Thyroid gland (tissue), 4 donors: Measurements from ENCODE around the gene TTBK2. TPM values are rescaled to one million over a fixed set of nuclear protein-coding genes. Genes with fewer than 3 reads are reported as not detected.

Experiments
- DNase-seq, 2 donors: peaks; one replicate each; pipeline ENCODE4 v3.0.0-alpha.2; 2019
- H3K27ac ChIP-seq, 3 donors: fragments of 200-600 bp; sonication (generic); 1 replicate in 2 of 3; 2 replicates in 1 of 3; pipeline ENCODE4 v1.5.1; 2016 to 2019; ENCODE audit warnings: mild to moderate bottlenecking in 1 of 3, moderate library complexity in 1 of 3
- H3K27me3 ChIP-seq: fragments of 200-600 bp; sonication (generic); one replicate; pipeline ENCODE4 v1.5.1; 2019
- H3K36me3 ChIP-seq, 2 donors: fragments of 200-600 bp; sonication (generic); one replicate each; pipeline ENCODE4 v1.5.1; 2016 to 2019
- H3K4me1 ChIP-seq, 2 donors: fragments of 200-600 bp; sonication (generic); one replicate each; pipeline ENCODE4 v1.5.1; 2017 to 2019
- H3K4me3 ChIP-seq, 3 donors: fragments of 200-600 bp; sonication (generic); replicated peaks in 1 of 3; 1 replicate in 2 of 3; 2 replicates in 1 of 3; pipeline ENCODE4 v1.5.1; 2016; ENCODE audit warnings: mild to moderate bottlenecking in 1 of 3
- H3K9me3 ChIP-seq: fragments of 200-600 bp; sonication (generic); one replicate; pipeline ENCODE4 v1.5.1; 2017
- POLR2A ChIP-seq, 2 donors: fragments of 450-650 bp; IDR thresholded peaks; one replicate each; pipeline ENCODE4 v1.6.1; 2017; ENCODE audit warnings: antibody characterized with exemption in 2 of 2, mild to moderate bottlenecking in 2 of 2, moderate library complexity in 1 of 2
- WGBS, 2 donors: methylation state at CpG; one replicate each; pipeline ENCODE4 v1.1.5; 2017; 5-methylcytosine and 5-hydroxymethylcytosine counted together
- intact Hi-C: fragments of 100-400 bp; cut with DNase I; formaldehyde crosslinking; loops from one replicate; pipeline ENCODE4 v1.15.1; 2023
- total RNA-seq, 4 donors: library from RNA; depleted of rRNA; stranded (reverse); fragments of >200 nt; gene quantifications; one replicate each; pipeline ENCODE4 v1.2.3, GENCODE V29; 2016
- TF ChIP-seq, protein P1 (sequence below), 6 experiments: fragments of 200-600 bp in 3 of 6; fragments of 450-650 bp in 3 of 6; sonication (generic) in 3 of 6; IDR thresholded peaks; one replicate each; pipeline ENCODE4 v1.5.1; 2016 to 2019; ENCODE audit warnings: antibody characterized with exemption in 6 of 6, mild to moderate bottlenecking in 2 of 6, inconsistent platforms in 1 of 6, moderate library complexity in 1 of 6

Gene TTBK2
- total RNA-seq, 4 donors from 2014 or later, result 15.7 to 26.9 (median 20.0) TPM

DNA sequence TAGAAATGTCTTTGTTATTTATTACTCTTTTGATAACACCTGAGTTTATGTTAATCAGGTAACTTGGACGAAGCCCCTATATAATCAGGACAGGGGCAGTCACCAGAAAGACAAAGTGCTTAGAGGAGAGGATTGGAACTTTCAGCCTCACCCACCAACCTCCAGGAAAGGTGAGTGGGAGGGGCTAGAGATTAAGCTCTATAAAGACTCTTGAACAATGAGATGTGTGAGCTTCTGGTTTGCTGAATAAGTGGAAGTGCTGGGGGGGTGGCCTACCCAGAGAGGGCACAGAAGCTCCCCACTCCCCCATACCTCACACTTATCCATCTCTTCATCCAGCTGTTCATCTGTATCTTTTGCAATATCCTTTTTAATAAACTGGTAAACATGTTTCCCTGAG is 73.9 kb downstream of the TTBK2 start:
- no peak overlapping the region for H3K27ac ChIP-seq
- intact Hi-C loops, result no loop called here
- no peaks in the 10 kb centered on the region for H3K36me3 ChIP-seq
- no peaks in the 10 kb centered on the region for H3K4me1 ChIP-seq
- 91 to 93% methylated on average over 1 of the region's 1 CpG for WGBS, 2 donors
- no peaks in the 10 kb centered on the region for H3K27me3 ChIP-seq
- no peaks in the 10 kb centered on the region for H3K9me3 ChIP-seq
- no peak overlapping the region for H3K4me3 ChIP-seq
- TF ChIP-seq POLR2A (IDR thresholded peaks at IDR 0.05), result no peak
- TF ChIP-seq, protein P1, sequence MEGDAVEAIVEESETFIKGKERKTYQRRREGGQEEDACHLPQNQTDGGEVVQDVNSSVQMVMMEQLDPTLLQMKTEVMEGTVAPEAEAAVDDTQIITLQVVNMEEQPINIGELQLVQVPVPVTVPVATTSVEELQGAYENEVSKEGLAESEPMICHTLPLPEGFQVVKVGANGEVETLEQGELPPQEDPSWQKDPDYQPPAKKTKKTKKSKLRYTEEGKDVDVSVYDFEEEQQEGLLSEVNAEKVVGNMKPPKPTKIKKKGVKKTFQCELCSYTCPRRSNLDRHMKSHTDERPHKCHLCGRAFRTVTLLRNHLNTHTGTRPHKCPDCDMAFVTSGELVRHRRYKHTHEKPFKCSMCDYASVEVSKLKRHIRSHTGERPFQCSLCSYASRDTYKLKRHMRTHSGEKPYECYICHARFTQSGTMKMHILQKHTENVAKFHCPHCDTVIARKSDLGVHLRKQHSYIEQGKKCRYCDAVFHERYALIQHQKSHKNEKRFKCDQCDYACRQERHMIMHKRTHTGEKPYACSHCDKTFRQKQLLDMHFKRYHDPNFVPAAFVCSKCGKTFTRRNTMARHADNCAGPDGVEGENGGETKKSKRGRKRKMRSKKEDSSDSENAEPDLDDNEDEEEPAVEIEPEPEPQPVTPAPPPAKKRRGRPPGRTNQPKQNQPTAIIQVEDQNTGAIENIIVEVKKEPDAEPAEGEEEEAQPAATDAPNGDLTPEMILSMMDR (IDR thresholded peaks at IDR 0.05), result no peak
- DNase-seq, result no peak

DNA sequence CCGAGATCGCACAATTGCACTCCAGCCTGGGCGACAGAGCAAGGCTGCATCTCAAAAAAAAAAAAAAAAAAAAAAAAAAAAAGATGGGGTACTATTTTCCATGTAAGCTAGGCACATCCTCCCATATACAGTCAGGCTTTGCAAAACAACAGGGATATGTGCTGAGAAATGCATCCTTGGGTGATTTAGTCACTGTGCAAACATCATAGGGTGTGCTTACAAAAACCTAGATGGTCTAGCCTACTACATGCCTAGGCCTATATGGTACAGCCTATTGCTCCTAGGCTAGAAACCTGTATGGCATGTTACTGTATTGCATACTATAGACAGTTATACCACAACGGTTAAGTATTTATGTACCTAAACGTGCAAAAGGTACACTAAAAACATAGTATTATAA is 75.0 kb downstream of the TTBK2 start:
- TF ChIP-seq, protein P1 (IDR thresholded peaks at IDR 0.05), result no peak
- no peak for TF ChIP-seq POLR2A (IDR thresholded peaks at IDR 0.05)
- 91 to 97% methylated on average over 5 of the region's 5 CpGs for WGBS, 2 donors
- no peaks in the 10 kb centered on the region for H3K9me3 ChIP-seq
- H3K27ac ChIP-seq, result no peak overlapping the region
- intact Hi-C loops, result no loop called here
- H3K4me3 ChIP-seq, result no peak overlapping the region
- H3K27me3 ChIP-seq, result no peaks in the 10 kb centered on the region
- DNase-seq, result no peak
- no peaks in the 10 kb centered on the region for H3K36me3 ChIP-seq
- H3K4me1 ChIP-seq, result no peaks in the 10 kb centered on the region

DNA sequence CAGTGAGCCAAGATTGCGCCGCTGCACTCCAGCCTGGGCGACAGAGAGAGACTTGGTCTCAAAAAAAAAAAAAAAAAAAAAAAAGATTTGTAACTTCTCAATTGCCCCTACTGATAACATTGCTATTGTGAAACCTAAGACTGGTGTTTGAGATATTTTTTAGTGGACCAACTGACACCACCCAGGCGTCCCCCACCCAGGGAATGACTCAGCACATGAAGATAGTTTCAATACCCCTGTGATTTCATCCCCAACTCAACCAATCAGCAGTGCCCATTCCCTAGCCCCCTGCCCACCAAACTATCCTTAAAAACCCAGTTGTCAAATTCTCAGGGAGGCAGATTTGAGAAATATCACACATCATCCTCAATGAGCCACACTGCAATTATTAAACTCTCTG is 76.9 kb downstream of the TTBK2 start:
- Histone ChIP-seq H3K36me3 (peaks cover 0 to 5% of the 10 kb centered on the region in 2 donors), H3K4me3 (no peak overlapping the region), H3K27ac (no peak overlapping the region), H3K4me1 (no peaks in the 10 kb centered on the region), H3K9me3 (no peaks in the 10 kb centered on the region), H3K27me3 (no peaks in the 10 kb centered on the region)
- DNase-seq, result no peak
- TF ChIP-seq, protein P1 (IDR thresholded peaks at IDR 0.05), result no peak
- intact Hi-C loops, result no loop called here
- 93 to 96% methylated on average over 4 of the region's 4 CpGs for WGBS, 2 donors

DNA sequence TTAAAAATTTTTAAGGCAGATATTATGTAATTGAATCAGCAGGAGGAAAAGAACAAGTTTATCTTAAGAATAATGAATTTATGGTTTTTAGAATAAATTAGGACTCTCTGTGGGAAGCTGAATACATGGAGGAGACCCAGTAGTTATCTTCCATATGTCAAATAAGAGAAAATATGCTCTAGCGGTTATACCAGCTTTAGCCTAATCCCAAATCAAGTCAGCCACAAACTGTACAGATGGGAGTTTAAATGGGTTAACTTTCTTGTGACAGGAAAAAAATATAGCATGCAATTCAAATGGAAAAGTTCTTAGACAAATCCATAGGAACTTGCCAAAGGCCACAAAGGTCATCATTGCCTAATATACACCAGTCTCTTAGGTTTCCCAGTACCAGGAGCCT is 84.3 kb downstream of the TTBK2 start:
- TF ChIP-seq POLR2A (IDR thresholded peaks at IDR 0.05), result no peak
- TF ChIP-seq, protein P1 (IDR thresholded peaks at IDR 0.05), result no peak
- Histone ChIP-seq H3K27ac (no peak overlapping the region), H3K27me3 (no peaks in the 10 kb centered on the region), H3K4me1 (no peaks in the 10 kb centered on the region), H3K9me3 (no peaks in the 10 kb centered on the region), H3K36me3 (peaks cover 0 to 5% of the 10 kb centered on the region in 2 donors), H3K4me3 (no peak overlapping the region)
- no peak for DNase-seq
- WGBS, 2 donors, result 90 to 100% methylated on average over 1 of the region's 1 CpG
- intact Hi-C loops, result no loop called here

DNA sequence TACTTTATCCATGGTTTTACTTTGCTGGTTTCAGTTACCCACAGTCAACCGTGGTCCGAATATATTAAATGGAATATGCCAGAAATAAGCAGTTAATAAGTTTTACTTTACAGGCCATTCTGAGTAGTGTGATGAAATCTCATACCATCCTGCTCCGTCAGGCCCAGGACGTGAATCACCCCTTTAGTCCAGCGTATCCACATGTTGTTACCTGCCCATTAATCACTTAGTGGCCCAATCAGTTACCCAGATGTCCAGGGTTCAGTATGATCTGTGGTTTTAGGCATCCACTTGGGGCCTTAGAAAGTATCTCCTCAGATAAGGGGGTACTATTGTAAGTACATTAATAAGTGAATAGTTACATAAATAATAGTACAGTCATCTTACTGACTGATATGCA is 88.0 kb downstream of the TTBK2 start:
- intact Hi-C loops, result no loop called here
- no peaks in the 10 kb centered on the region for H3K36me3 ChIP-seq
- no peak for DNase-seq
- no peak for TF ChIP-seq POLR2A (IDR thresholded peaks at IDR 0.05)
- TF ChIP-seq, protein P1 (IDR thresholded peaks at IDR 0.05), result no peak
- H3K4me3 ChIP-seq, result no peak overlapping the region
- WGBS, 2 donors, result 95 to 100% methylated on average over 5 of the region's 5 CpGs
- H3K27ac ChIP-seq, result no peak overlapping the region
- H3K27me3 ChIP-seq, result no peaks in the 10 kb centered on the region
- no peaks in the 10 kb centered on the region for H3K9me3 ChIP-seq
- no peaks in the 10 kb centered on the region for H3K4me1 ChIP-seq
